Ishikawa (cell line): ENCODE results near the gene WDR70.

Experiments
- CEBPB ChIP-seq: IDR thresholded peaks from 2 replicates; pipeline ENCODE4 v1.6.1; 2012
- CREB1 ChIP-seq: IDR thresholded peaks from 2 replicates; pipeline ENCODE4 v1.6.1; 2012; ENCODE audit warnings: low read depth
- EGR1 ChIP-seq: IDR thresholded peaks from 2 replicates; pipeline ENCODE4 v1.6.1; 2012
- EP300 ChIP-seq: IDR thresholded peaks from 2 replicates; pipeline ENCODE4 v1.6.1; 2012; ENCODE audit warnings: borderline replicate concordance
- FOXM1 ChIP-seq: IDR thresholded peaks from 2 replicates; pipeline ENCODE4 v1.6.1; 2012; ENCODE audit warnings: low read depth, borderline replicate concordance
- MAX ChIP-seq: IDR thresholded peaks from 2 replicates; pipeline ENCODE4 v1.6.1; 2012
- NFIC ChIP-seq: IDR thresholded peaks from 2 replicates; pipeline ENCODE4 v1.6.1; 2012
- RAD21 ChIP-seq: IDR thresholded peaks from 2 replicates; pipeline ENCODE4 v1.6.1; 2012; ENCODE audit warnings: low read depth
- TAF1 ChIP-seq: IDR thresholded peaks from 2 replicates; pipeline ENCODE4 v1.6.1; 2012; ENCODE audit warnings: low read depth, mild to moderate bottlenecking
- TCF12 ChIP-seq: IDR thresholded peaks from 2 replicates; pipeline ENCODE4 v1.6.1; 2012; ENCODE audit warnings: low read depth
- TEAD4 ChIP-seq: IDR thresholded peaks from 2 replicates; pipeline ENCODE4 v1.6.1; 2012
- USF1 ChIP-seq: IDR thresholded peaks from 2 replicates; pipeline ENCODE4 v1.6.1; 2012
- YY1 ChIP-seq: IDR thresholded peaks from 2 replicates; pipeline ENCODE4 v1.6.1; 2012; ENCODE audit warnings: low read depth
- ZBTB7A ChIP-seq: IDR thresholded peaks from 2 replicates; pipeline ENCODE4 v1.6.1; 2012; ENCODE audit warnings: low read depth
- TF ChIP-seq, protein P1 (sequence below): IDR thresholded peaks from 2 replicates; pipeline ENCODE4 v1.6.1; 2012; ENCODE audit warnings: low read depth, mild to moderate bottlenecking

WDR70 gene

DNA sequence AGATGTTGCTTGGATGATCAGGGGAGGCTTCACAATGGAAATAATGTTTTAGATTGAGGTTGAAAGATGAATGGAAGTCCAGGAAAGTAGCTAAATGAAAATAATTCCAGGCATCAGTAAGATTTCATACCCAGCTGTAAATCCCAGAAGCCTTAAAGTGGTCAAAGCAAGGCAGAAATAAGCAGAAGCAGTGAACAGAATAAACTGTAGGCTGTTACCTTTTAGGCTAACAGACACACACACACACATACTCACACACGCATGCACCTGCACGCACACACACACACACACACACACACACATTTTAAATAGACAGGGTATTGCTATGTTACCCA lies 175.3 kb downstream of the WDR70 start:
- TF ChIP-seq, protein P1, sequence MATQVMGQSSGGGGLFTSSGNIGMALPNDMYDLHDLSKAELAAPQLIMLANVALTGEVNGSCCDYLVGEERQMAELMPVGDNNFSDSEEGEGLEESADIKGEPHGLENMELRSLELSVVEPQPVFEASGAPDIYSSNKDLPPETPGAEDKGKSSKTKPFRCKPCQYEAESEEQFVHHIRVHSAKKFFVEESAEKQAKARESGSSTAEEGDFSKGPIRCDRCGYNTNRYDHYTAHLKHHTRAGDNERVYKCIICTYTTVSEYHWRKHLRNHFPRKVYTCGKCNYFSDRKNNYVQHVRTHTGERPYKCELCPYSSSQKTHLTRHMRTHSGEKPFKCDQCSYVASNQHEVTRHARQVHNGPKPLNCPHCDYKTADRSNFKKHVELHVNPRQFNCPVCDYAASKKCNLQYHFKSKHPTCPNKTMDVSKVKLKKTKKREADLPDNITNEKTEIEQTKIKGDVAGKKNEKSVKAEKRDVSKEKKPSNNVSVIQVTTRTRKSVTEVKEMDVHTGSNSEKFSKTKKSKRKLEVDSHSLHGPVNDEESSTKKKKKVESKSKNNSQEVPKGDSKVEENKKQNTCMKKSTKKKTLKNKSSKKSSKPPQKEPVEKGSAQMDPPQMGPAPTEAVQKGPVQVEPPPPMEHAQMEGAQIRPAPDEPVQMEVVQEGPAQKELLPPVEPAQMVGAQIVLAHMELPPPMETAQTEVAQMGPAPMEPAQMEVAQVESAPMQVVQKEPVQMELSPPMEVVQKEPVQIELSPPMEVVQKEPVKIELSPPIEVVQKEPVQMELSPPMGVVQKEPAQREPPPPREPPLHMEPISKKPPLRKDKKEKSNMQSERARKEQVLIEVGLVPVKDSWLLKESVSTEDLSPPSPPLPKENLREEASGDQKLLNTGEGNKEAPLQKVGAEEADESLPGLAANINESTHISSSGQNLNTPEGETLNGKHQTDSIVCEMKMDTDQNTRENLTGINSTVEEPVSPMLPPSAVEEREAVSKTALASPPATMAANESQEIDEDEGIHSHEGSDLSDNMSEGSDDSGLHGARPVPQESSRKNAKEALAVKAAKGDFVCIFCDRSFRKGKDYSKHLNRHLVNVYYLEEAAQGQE = no peak
- TF ChIP-seq CEBPB (no peak), TAF1 (no peak), YY1 (no peak), NFIC (no peak), FOXM1 (no peak), MAX (no peak), RAD21 (no peak), USF1 (no peak), TEAD4 (no peak), ZBTB7A (no peak), TCF12 (no peak), EGR1 (no peak), CREB1 (no peak), EP300 (no peak)

- peak; percentile 41; the same call in 1 of the 2 replicates for TF ChIP-seq RAD21
- no peak for TF ChIP-seq TAF1
These were observed 175.8 kb downstream of the WDR70 start for GRCh38 chr5:37554938-37555337.

- TF ChIP-seq TAF1 (no peak), EGR1 (no peak), CEBPB (no peak), RAD21 (no peak), FOXM1 (no peak)
- TF ChIP-seq, protein P1 = no peak
These were observed 178.7 kb downstream of the WDR70 start for GRCh38 chr5:37557734-37558293.

DNA sequence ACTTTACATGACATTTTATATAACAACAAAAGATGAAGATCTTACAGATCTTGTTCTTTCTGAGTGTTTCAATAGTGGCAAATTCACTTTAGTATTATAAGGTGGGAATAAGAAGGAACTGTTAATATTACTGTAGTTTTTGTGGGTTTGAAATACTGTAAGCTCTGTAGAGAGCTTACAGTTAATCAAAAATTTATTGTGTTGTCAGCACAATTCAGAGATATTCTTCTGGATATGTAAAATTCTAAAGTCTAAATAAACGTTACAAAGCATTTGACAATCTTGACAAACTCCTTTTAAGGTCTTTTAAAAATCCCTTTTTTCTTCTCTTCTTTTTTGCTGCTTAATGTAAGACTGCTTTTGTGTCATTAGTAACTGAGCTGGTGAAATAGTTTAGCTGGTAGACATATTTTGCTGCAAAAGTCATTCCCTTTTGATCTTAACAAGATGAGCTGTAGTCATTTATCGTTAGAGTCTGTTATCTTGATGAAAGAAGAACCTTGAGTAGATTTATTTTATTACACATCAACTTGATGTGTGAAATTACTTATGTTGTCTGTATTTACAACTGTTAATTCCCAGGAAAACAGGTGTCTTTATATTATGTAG lies 186.0 kb downstream of the WDR70 start:
- TF ChIP-seq EGR1 = no peak
- TF ChIP-seq NFIC = no peak
- TF ChIP-seq TCF12 = no peak
- TF ChIP-seq TEAD4 = no peak
- no peak for TF ChIP-seq RAD21
- no peak for TF ChIP-seq USF1
- no peak for TF ChIP-seq CREB1
- no peak for TF ChIP-seq TAF1
- TF ChIP-seq EP300 = no peak
- TF ChIP-seq MAX = no peak
- TF ChIP-seq ZBTB7A = no peak
- no peak for TF ChIP-seq FOXM1
- TF ChIP-seq CEBPB = no peak
- no peak for TF ChIP-seq YY1
- TF ChIP-seq, protein P1 = no peak

- TF ChIP-seq EP300 (no peak), NFIC (no peak), TCF12 (no peak), MAX (no peak), YY1 (no peak), TEAD4 (no peak), TAF1 (no peak), ZBTB7A (no peak), CREB1 (no peak), FOXM1 (no peak), CEBPB (no peak), USF1 (no peak), RAD21 (no peak), EGR1 (no peak)
- TF ChIP-seq, protein P1 = no peak
These were observed 188.4 kb downstream of the WDR70 start for GRCh38 chr5:37567566-37567965.
